Left cardiac atrium (tissue), 4 donors: ENCODE results near the gene SCD5. TPM values are rescaled to one million over a fixed set of nuclear protein-coding genes. Genes with fewer than 3 reads are reported as not detected.

Experiments used
- ATAC-seq, 2 donors: fragments of 200-7000 bp; cut with Tn5 transposase; one replicate each; pipeline ENCODE4 v1.9.1; 2020; ENCODE audit warnings: mild to moderate bottlenecking in 2 of 2, moderate library complexity in 2 of 2
- DNase-seq: peaks from one replicate; pipeline ENCODE4 v3.0.0-alpha.2; 2020
- intact Hi-C, 2 donors: fragments of 100-400 bp; cut with DNase I; formaldehyde crosslinking; loops; one replicate each; pipeline versions ENCODE4 v1.14.1 to v1.15.1; 2022 to 2023
- total RNA-seq, 2 donors: library from RNA; stranded (reverse); fragmentation: NEBNext Ultra II Directional; extraction: Animal tissue kit (Norgen Biotek cat#: 25700); gene quantifications; one replicate each; pipeline ENCODE4 v1.2.1, GENCODE V29; 2021
- donor health status: DM: no; HTN: yes; CAD: no.
- donor health status: DM: no; HTN: yes; CAD: no; lungs with severe emphysema.
- donor health status: DM: yes; HTN: yes; CAD: no.
- donor health status: Dilated cardiomyopathy.

SCD5 gene
- total RNA-seq, 2 donors from 2014 or later: 7.1 to 9.1 TPM

DNA sequence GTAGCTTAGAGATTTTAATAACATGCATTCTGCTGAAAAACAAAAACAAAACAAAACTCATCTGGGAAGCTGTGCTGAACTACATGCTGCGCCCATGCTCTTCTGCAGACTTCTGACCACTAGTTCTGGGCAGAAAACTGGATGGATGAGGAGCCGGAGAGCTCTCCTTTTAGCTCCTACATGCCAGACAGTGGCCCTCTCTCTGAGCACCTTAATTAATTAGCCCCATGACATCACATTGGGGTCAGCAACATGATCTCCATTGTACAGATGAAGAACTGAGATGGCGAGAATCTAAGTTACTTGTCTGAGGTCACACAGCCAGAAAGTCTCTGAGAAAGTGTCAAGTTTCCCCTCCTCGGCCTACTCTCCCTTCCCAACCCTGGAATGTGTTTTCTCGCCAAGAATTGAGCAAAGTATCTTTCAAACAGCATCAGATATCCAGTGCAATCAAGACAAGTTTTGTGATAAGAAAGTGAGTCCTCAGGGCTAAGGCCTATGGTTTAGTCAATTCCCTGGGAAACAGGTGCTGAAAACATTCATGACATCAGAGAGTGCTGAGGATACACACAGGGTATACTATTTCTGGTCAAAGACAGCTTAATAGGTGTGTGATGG lies 21.6 kb downstream of the SCD5 start:
- ATAC-seq (no peak), DNase-seq (no peak)
- intact Hi-C loops: no loop called here

DNA sequence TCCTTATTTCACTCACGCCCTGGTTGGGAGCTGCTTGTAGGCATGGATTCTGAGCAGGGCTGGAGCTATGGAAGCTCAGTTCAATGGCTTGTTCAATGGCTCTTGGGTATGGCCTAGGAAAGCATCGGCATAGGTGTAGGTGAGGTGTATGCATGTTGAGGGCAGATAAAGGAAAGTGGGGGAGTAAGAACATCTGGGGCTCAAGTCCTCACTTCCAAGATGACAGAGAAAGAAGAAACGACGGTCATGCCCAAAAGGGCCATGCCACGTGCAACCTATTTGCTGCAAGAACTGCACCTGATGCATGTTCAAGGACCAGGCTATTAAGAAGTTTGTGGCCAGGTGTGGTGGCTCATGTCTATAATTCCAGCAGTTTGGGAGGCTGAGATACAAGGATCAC lies 23.4 kb downstream of the SCD5 start:
- intact Hi-C loops: no loop called here
- ATAC-seq (no peak), DNase-seq (no peak)

DNA sequence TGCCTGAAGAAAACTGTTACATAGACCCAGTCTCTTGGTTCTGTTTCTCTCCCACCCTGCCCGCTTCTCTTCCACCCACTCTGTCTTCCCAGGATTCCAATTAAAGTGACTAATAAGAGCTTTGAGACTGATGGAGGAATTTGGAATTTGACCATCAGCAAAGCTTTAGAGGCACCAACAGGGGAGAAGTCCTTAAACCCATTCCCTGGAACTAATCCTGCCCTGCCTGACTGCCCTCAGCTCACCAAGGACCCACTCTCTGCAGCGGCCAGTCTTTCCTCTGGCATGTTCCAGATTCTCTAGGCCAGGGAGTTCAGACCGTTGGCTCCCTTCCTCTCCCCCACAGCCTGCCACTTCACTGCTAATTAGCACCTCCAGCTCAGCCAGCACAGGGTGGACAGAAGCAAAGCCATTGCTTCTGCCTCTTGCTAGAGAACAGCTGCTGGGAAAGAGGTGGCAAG lies 23.9 kb downstream of the SCD5 start:
- ATAC-seq: peak; percentile 63 to 67
- no peak for DNase-seq
- intact Hi-C loops: no loop called here

DNA sequence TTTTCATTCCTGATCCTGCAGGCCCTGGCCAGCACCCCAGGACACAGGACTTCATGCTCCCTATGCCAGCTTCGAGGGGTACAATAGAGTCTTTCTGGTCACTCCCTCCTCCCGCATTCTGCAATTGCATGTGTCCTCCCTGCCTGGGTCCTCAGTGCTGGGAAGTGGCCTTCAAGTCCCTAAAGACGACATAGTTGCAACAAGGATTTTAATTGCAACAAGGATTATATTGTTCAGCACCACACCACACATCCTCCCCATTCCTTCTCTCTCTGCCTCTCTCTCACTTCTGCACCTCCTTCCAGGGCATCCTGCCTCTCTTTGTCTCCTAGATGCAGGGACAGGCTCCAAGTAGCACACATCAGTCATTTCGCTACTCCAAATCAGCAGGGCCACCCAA lies 25.5 kb downstream of the SCD5 start:
- intact Hi-C loops: no loop called here
- DNase-seq (no peak), ATAC-seq (no peak)

DNA sequence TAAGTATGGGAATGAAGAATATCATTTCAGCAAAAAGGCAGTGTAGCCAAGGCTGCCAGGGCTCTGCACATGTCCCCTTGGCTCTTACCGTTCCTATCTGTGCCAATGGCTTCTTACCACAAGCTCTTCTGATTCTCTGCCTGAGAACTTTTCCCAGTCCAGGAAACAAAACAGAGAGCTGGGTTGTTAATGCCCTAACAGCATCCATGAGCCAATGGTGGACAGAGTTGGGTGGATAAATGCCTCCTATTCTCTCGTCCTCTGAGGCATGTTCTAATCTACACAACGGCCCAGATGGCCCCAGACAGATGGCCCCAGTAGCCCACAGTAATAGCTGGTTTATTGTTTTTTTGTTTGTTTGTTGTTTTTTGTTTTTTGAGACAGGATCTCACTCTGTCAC lies 28.0 kb downstream of the SCD5 start:
- DNase-seq (no peak), ATAC-seq (peak in 1 of 2 donors; percentile 27)
- intact Hi-C loops: no loop called here

DNA sequence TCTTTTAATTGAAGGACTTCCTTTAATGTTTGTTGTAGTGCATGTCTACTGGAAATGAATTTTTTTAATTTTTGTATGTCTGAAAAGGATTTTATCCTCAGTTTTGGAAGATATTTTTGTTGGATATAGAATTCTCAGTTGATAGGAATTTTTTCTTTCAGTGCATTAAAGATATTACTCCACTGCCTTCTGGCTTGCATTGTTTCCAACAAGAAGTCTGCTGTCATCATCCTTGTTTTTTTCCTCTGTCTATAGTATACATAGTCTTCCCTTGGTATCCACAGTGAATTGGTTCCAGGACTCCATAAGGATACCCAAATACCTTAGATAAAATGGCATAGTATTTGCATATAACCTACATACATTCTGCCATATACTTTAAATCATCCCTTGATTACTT lies 33.5 kb downstream of the SCD5 start:
- no peak for ATAC-seq
- intact Hi-C loops: no loop called here

DNA sequence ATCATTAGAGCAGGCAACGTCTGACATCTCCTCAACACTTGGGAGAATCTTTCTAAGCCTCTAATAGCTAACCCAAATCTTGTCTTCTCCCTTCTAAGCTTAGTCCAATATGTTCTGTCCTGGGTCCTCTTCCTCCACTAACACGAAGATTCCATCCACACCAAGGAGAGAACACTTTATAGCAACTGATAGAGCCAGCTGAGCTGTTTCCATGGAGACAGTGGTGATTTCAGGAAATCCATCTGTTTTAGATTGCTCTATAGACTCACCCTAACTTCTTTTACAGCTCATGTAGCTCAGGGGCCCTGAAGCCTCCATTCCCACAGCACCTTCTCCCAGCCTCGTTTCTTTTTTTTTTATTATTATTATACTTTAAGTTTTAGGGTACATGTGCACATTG lies 37.4 kb downstream of the SCD5 start:
- no peak for DNase-seq
- intact Hi-C loops: no loop called here
- ATAC-seq: no peak

More for the DNA sequence above, 33.5 kb downstream of the SCD5 start:
- DNase-seq: no peak

DNA sequence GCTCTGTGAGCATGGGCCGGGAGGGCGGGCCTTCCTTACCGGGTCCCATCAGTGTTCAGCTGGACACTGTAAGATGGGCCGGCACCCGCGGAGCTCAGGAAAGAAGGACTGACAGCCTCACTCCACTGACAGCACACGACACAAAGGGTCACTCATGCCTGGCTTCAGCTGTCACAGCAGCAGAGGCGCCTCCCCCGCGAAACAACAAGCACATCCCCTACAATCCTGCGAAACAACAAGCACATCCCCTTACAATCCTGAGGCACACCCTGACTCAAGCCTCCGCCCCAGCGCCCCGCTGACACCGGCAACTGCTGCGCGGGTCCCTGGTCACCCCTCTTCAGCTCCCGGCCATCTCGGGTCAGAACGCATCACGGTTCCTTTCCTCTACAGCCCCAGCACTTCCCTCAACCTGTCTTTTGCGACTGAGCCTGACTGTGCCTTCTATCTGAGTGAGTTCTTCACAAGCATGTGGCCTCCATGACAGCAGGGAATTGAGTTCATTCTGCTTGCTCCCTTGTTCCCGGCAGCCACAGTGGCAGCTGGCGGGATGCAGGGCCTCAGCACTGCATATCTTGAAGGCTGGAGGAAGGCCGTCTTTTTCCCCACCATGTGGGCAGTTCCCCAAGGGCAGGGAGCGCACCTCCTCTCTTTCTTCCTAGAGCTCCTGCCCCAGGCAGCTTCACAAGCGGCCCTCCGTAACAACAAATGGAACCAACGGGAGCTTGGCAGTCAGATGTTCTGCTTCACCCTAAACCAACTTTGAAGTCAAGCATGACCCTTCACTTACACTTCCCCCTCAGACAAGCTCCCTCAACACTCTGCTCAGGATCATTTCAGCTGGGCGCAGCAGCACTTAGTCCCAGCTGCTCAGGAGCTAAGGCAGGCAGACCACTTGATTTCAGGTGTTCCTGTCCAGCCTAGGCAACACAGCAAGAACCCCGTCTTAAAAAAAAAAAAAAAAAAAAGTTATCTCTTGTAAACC lies 39.6 kb downstream of the SCD5 start:
- intact Hi-C loops: no loop called here
- DNase-seq: no peak
- no peak for ATAC-seq

DNA sequence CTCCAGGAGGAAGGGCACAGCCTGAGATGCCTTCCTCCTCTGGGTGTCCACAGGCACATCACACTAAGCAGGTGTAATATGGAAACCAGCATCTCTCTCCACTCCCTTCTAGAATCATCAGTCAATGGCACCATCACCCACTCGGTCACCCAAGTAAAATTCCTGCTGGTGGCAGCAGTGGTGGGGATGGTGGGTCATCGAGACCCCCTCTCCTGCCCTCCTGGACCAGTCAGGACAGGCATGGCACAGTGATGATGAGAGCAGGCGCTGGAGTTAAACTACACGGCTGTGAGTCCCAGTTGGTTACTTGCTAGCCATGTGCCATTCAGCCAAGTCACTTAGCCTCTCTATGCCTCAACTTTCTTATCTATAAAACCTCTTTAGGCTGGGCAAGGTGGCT lies 42.5 kb downstream of the SCD5 start:
- intact Hi-C loops: no loop called here
- DNase-seq (no peak), ATAC-seq (no peak)

DNA sequence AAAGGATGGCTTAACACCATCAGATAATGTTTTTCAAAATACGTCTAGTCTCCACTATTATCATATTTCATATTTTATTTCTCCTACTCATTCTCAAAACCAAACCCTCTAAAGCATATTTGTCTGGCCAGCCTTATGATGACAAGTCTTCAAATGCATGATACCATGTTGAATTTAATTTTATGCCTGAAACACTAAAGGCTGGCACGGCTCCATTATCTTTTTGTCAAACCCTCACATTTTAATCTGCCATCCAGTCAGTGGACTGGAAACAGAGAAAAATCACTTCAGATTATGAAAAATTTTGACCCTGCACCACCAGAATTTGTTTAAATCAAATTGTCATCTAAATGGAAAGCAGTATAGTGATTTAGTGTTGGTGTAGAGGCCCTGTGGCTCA lies 42.9 kb downstream of the SCD5 start:
- no peak for DNase-seq
- no peak for ATAC-seq
- intact Hi-C loops: no loop called here

DNA sequence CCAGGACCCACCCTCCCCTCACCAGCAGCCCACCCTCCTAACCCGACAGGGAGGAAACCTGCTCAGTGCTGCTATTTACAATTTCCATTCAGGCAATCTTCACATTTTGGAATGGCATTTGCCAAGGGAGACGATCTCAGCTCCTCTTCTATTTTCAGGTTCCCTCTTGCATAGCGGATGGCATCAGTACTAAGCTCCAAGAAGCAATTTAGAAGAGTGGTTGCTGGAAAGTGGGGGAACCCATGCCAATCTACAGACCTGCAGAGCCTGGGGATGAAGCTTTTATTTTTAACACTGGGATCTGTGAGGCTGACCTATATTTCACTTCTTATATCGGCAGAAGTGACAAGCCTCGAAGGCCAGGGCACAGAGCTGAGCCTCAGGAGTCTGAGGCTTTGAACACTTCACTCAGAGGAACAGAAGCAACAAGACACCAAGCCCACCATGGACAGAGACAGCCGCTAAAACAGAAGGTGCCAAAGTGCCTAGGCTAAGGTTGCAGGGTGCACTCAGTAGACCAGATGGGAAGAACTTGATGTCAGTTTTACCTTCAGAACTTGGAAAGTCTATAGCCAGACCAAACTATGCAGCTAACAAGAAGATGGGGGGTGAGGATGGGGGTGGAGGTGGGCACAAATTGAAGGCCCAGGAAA lies 44.0 kb downstream of the SCD5 start:
- intact Hi-C loops: no loop called here
- DNase-seq (no peak), ATAC-seq (no peak)

DNA sequence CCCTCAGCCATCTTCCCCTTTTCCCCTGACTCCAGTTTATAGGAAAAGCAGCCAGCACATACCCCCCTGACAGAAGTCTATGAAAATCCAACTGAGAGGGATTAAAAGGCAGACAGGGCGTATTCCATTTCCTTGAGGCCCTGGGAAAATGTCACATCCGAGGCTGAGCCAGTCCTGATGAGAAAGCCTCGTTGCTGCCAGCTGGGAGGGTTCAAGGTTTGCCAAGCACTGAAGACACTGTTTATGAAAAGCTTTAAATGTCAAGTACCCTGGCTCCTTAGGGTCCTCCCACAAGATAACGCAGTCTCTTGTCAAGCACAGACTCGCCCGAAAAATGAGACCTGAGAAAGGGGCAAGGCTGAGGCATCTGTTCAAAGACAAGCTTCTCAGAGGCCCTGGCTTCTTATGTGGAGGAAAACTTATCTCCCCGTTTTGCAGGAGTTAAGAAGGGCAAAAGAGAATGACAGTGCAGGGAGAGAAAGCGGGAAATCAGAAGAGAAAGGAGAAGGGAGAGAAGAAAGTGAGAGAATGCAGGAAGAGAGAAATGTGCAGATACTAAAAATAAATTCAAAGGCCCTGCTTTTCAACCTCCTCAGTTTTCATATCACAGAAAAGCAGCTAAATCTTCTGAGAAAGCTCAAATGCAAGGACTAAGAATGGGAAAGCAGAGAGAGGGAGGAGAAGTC lies 44.7 kb downstream of the SCD5 start:
- ATAC-seq: peak; percentile 47 to 73

DNA sequence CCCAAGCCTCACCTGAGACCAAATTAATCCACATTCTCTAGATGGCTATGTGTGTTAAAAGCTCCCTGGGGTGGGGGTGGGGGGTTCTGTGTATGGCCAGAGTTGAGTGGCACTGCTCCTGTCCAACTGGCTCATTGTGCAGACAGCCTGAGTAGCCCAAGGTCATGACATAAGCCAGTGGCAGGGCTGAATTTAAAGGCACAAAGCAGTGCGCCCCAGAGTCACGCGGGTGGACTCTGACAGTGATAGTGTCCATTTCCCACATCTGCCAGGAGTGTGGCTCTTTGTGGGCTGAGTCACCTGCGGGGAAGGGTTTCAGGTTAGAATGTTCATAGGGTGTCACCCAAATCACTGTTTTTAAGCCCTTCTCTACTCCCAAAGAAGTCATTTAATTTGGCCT lies 45.4 kb downstream of the SCD5 start:
- no peak for DNase-seq
- ATAC-seq: peak in 1 of 2 donors; percentile 47
- intact Hi-C loops: no loop called here

More for the DNA sequence above, 44.7 kb downstream of the SCD5 start:
- DNase-seq: peak; percentile 66
- intact Hi-C loops: no loop called here

DNA sequence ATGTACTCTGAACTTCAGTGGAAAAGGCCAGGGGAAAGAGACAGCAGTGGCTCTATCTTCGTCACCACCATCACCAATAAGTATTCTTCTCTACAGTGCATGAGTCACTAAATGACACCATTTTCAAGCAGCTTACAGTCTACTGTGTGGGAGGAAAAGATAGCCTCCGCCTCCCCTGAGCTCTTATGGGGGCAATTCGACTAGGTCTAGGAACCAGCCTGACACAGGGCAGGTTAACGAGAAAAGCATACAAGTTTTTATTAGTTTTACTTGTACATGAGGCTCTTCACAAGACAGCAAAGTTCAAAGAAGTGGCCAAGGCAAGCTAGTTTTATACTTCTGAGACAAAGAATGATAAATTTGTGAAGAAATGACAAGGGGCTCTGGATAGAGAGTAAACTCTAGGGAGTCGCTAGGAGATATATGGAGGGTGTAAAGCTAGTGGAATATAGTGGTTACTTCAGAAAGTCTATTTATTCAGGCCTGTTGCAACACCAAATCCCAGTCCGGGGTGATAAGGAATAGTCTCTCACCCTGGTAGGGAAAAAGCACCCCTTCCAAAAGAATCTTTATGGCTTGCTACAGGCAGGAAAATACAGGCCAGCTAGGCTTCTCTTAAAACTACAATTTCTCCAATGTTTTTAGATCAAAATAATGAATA lies 49.7 kb downstream of the SCD5 start:
- ATAC-seq (peak in 1 of 2 donors; percentile 26), DNase-seq (no peak)
- intact Hi-C loops: no loop called here

DNA sequence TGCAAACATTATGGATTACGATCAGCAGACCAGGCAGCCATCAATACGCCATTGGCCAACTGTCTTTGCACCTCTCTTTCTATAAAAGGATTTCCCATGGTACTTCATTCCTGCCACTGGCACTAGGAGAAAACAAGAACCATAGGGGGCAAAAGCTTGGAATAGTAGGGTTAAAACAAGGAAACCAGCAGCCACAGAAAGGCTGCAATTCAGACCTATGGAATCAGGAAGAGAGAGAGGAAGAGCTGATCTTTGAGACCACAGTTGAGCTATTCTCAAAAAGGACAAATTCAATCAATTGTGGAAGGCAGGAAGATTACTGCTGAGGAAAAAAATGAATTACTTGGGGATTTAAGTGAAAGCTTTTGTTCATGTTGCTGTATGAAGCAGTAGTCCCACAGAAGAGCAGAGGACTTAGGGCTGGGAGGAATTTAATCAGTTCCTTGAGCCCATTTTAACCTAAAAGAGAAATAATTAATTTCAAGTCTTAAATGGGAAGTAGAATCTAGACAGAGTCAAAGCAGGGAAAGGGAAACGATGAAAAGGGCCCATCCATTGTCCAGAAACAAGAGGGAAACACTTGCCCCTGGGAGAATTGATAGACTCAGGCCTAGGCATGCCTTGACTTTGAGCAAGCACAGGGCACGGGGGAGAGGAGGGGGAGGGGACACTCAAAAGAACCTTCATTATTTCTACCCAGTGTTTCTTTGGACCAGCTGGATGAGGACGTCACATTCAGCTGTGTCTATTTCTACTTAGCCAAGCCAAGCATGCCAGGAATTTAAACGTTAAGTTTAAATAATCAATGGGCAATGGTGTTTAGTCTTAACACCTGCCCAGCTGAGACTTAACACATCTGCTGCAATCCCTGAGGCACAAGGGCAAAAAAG lies 50.7 kb downstream of the SCD5 start:
- DNase-seq (no peak), ATAC-seq (no peak)
- intact Hi-C loops: no loop called here

DNA sequence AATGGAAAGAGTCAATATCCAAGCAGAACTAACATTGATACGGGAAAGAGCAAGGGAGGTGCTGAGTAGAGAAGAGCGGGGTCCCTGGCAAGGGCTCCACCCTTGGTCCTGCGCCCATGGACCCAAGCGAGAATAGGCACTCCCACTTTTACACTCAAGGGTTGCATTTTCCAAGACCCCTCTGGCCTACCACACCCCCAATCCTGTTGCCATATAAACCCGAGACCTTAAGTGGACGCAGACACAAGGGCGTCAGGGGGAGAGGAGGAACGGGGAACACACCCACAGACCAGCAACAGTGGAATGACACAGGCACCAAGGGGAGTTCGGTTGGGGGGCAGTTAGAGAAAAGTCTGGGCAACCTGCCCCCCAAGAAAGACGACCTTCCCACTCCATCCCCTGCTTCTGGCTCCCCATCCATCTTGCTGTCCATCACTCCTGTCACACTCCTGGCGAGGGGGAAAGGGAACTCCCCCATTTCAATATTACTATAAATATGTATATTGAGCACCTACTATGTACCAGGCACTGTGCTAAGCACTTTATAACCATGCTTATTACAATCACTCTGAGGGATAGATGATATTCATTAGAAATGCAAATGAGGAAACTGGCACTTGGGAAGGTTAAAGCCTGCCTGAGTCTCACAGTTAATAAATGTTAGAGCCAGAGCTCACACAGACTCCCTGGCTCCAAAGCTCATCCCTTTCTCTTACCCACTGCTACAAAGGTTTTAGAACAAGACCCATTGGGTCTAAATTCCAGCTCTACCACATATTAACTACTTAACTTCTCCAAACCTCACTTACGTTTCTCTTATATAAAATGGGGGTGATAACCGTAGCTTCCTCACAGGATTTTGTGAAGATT lies 51.7 kb downstream of the SCD5 start:
- DNase-seq (no peak), ATAC-seq (no peak)
- intact Hi-C loops: no loop called here
